Left colon (tissue), 2 donors: ENCODE measurements around the gene FKBP1B. TPM values are rescaled to one million over a fixed set of nuclear protein-coding genes. Genes with fewer than 3 reads are reported as not detected.
A peak's percentile ranks its signal among the peaks of the same experiment; 100 is the strongest.
"Not testable (repeated sequence)": the region's sequence is repeated elsewhere in the genome, so short reads cannot be mapped to it uniquely, and the experiment has no call there.

Experiments
- ATAC-seq: fragments of 200-7000 bp; cut with Tn5 transposase; one replicate; pipeline ENCODE4 v1.9.1; 2020; ENCODE audit warnings: mild to moderate bottlenecking, moderate library complexity
- DNase-seq, 2 donors: peaks; one replicate each; pipeline ENCODE4 v3.0.0-alpha.2; 2020
- intact Hi-C, 2 donors: fragments of 100-400 bp; cut with DNase I in 1 of 2; cut with micrococcal nuclease in 1 of 2; formaldehyde crosslinking; loops; one replicate each; pipeline versions ENCODE4 v1.11.2 to v1.14.0; 2022; cut with DNase I, micrococcal nuclease
- total RNA-seq, 2 donors: library from RNA; stranded (reverse); fragmentation: NEBNext Ultra II Directional; extraction: Animal tissue kit (Norgen Biotek cat#: 25700); gene quantifications; one replicate each; pipeline ENCODE4 v1.2.1, GENCODE V29; 2021
- donor health status: DM: no; HTN: no; CAD: no.
- donor health status: DM: yes; HTN: yes; CAD: no.

Gene FKBP1B
- total RNA-seq, 2 donors from 2014 or later = 16.5 to 22.3 TPM

DNA sequence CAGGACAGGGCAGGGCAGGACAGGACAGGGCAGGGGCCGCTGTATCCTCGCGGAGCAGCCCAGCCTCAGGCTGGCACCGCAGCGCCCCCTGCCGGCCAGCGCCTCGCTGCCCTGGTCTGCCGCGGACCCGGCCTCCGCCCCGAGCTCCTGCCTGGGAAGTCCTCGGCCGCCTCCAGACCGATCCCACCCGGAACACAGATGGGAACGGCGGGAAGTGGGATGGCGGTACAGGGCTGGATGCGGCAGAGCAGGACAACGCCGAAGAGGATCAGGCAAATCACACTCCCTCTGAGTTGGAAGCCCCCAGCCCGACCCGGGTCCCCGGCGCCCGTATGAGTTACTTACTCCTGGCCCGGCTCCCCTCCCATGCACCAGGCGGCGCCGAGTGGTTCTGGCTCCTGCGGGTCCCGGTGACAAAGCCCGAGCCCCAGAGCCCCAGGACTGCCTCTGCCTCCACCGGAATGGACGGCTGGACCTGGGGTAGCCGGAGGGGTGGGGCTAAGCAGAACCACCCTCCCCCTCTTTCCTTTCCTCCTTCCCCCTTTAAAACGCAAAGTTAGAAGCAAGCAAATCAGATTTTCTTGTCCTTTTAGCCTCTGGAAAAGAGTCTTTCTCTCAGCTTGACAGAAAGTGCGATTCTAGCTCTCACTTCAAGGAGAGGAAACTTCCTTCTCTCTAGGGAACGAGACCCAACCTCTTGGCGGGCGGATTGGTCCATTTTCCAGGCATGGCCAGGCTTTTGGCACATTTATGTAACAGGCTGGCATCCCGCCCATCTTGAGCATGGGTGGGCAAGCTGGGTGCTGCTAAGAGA lies 35.1 kb downstream of the FKBP1B start, which contains the start of gene TP53I3:
TP53I3 (minus strand) TSS at position 449 of the 814 bp plus-strand sequence. CDS start 508 bp downstream, outside the sequence.
- DNase-seq (peak; percentile 89 to 91), ATAC-seq (peak; percentile 75)
- intact Hi-C loops = loop anchor here in 1 of 2 donors (10.0 kb wide), 2 partner anchors 160 to 260 kb away; partner anchors contain the start of gene ATAD2B

DNA sequence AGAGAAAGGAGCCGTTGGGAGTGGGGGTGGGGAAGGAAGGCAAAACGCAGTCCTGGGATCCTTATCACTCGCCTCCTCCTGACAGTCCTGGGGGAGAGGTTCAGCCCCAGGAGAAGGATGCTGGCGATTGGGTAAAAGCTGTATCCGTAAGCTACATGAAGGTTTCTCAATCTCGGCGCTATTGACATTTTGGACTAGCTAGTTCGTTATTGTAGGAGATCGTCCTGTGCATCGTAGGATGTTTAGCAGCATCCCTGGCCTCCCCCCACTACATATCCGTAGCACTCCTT lies 35.6 kb downstream of the FKBP1B start:
- ATAC-seq (no peak), DNase-seq (no peak)
- intact Hi-C loops = loop anchor here in 1 of 2 donors (10.0 kb wide), 2 partner anchors 160 to 260 kb away; partner anchors contain the start of gene ATAD2B

DNA sequence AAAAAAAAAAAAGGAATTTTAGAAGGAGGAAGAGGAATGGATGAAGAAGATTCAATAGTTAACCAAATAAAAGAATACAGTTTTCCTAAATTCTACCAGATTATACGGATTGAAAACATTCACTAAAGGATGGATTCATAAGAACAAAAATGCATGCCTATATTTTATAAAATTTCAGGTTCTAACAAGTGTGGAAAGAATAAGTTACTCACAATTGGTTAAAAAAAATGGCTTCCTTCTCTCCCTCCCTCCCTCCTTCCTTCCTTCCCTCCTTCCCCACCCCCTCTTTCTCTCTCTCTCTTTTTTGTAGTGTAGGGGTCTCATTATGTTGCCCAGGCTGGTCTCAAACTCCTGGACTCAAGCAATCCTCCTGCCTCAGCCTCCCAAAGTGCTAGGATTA lies 36.7 kb downstream of the FKBP1B start:
- DNase-seq = no peak

DNA sequence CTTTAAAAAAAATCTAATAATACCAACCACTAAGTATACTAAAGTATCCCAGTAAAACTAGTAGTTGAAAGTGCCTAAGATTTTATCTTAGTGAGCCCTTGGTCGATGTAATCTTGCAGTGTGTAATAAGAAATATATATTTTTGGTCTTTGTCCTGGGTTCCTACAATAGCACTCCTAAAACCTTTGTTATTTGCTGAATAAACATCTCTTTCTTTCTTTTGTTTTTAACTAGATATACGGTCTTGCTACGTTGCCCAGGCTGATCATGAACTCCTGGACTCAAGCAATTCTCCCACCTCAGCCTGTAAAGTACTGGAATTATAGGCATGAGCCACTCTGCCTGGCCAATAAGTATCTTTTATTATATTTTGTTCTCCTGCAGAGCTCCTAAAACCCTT lies 37.5 kb downstream of the FKBP1B start:
- DNase-seq (no peak), ATAC-seq (no peak)
- intact Hi-C loops = loop anchor here in 1 of 2 donors (10.0 kb wide), 2 partner anchors 162 to 262 kb away; partner anchors contain the start of gene ATAD2B

More for the DNA sequence above, 36.7 kb downstream of the FKBP1B start:
- ATAC-seq = no peak
- intact Hi-C loops = loop anchor here in 1 of 2 donors (10.0 kb wide), 2 partner anchors 161 to 261 kb away; partner anchors contain the start of gene ATAD2B

DNA sequence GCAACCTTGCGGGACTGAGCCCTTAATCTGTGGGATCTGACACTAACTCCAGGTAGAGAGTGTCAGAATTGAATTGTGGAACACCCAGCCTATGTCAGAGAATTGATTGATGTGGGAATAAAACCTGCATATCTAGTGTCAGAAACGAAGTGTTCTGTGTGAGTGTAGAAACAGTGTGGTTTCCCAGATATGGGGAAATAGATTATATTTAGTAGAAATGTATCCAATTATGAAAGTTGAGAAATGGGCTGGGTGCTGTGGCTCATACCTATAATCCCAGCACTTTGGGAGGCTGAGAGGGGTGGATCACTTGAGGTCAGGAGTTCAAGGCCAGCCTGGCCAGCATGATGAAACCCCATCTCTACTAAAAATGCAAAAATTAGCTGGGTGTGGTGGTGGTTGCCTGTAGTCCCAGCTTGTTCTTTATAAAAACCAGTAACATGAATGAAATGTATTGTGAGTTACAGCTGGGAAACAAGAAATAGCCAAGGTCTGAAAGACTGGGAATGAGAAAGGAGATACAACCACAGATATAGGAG lies 39.3 kb downstream of the FKBP1B start:
- intact Hi-C loops = loop anchor here in 1 of 2 donors (10.0 kb wide), 2 partner anchors 164 to 264 kb away; partner anchors contain the start of gene ATAD2B
- no peak for DNase-seq
- no peak for ATAC-seq

DNA sequence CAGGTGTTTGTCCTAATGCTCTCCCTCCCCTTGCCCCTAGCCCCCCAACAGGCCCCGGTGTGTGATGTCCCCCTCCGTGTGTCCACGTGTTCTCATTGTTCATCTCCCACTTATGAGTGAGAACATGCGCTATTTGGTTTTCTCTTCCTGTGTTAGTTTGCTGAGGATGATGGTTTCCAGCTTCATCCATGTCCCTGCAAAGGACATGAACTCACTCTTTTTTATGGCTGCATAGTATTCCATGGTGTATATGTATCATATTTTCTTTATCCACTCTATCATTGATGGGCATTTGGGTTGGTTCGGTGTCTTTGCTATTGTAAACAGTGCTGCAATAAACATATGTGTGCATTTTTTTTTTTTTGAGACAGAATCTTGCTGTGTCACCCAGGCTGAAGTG lies 43.7 kb downstream of the FKBP1B start:
- ATAC-seq, intact Hi-C loops, DNase-seq: not testable (repeated sequence)

DNA sequence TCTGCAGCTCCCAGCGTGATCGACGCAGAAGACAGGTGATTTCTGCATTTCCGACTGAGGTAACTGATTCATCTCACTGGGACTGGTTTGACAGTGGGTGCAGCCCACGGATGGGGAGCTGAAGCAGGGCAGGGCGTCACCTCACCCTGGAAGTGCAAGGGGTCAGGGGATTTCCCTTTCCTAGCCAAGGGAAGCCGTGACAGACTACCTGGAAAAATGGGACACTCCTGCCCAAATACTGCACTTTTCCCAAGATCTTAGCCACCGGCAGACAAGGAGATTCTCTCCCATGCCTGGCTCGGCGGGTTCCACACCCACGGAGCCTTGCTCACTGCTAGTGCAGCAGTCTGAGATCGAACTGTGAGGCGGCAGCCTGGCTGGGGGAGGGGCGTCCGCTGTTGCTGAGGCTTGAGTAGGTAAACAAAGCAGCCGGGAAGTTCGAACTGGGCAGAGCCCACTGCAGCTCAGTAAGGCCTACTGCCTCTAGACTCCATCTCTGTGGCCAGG lies 45.7 kb downstream of the FKBP1B start:
- DNase-seq, ATAC-seq, intact Hi-C loops: not testable (repeated sequence)

DNA sequence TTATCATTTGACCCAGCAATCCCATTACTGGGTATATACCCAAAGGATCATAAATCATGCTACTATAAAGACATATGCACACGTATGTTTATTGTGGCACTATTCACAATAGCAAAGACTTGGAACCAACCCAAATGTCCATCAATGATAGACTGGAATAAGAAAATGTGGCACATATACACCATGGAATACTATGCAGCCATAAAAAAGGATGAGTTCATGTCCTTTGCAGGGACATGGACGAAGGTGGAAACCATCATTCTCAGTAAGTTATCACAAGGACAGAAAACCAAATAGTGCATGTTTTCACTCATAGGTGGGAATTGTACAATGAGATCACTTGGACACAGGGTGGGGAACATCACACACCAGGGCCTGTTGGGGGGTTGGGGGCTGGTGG lies 51.2 kb downstream of the FKBP1B start:
- DNase-seq, intact Hi-C loops, ATAC-seq: not testable (repeated sequence)

DNA sequence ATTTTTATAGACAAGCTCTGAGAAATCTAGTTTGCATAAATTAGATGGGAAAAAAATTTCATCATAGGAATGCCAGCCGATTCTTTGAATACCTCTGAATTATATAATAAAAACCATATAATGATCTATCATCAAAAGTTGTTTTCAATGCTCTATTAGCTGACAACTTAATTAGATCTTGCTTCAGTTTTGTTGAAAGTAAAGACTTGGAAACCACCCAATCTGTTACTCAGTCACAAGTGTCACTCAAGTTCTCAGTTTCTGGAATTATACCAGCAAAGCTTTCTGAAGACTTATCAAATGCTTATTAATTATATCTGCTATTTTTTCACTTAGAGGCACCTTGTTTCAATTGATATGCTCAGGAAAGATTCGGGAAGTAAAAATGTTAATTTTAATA lies 52.5 kb downstream of the FKBP1B start:
- DNase-seq (no peak), ATAC-seq (no peak)
- intact Hi-C loops = no loop called here

DNA sequence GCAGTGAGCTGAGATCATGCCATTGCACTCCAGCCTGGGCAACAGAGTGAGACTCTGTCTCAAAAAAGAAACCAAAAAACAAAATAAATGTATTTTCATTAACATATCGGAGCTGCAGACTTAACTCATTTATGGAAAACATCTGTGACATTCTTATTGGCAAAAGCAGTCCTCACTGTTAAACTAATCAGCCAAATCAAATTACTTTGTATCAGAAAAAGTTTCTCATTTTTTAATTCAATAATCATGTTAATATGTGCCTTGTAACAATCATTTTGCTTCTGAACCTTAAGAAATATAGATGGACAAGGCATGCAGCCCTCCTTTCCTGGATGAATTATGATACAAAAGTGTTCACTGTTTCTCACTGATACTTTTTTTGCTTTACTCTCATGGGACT lies 53.1 kb downstream of the FKBP1B start:
- intact Hi-C loops = no loop called here
- ATAC-seq = no peak
- no peak for DNase-seq

DNA sequence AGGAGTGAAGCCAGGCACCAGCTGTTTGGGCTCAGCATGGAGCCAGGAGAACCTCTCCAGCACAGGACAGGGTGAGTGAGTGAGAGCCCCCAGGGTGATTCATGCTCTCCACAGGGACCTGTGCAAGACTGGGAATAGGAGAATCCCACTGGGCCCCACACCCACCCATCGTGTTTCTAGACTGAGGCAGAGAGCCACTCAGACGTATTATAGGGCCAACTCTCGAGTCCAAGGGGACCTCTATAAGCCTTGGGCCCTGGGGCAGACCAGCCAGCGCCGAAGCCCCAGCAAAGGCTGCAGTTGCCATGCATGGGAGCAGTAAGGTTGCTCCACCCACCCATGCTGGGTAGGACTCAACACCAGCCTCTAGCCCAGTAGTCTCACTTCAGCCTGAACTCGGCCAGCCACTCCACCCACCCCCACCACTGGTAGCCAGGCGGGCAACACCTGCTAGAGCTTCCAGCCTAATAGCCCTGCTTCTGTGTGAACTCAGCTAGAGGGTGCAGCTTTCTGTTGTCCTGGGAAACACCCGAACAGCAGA lies 54.6 kb downstream of the FKBP1B start:
- ATAC-seq = no peak
- DNase-seq = no peak
- intact Hi-C loops = no loop called here

DNA sequence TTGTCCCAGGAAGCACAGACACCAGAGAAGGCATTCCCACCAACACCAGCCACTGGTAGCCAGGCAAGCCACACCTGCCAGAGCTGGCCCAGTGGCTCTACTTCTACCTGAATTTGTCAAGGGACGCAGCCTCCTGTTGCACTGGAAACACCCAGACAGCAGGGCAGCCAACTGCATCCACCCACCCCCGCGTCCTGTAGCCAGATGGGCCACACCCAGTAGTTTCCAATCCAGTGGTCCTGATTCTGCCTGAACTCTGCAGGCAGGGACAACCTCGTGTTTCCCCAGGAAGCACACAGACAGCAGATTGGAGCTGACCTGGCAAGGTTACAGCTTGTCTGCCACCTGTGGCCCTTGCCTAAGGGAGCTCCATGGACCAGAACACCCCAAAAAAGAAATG lies 55.4 kb downstream of the FKBP1B start:
- ATAC-seq (no peak), DNase-seq (no peak)
- intact Hi-C loops = no loop called here

DNA sequence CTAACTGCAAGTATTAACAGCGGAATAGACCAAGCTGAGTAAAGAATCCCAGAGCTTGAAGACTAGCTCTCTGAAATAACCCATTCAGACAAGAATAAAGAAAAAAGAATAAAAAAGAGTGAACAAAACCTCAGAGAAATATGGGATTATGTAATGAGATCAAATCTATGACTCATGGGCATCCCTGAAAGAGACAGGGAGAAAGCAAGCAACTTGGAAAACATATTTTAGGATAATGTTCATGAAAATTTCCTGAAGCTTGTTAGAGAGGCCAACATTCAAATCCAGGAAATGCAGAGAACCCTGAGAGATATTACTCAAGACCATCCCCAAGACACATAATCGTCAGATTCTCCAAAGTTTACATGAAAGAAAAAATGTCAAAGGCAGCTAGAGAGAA lies 56.3 kb downstream of the FKBP1B start:
- intact Hi-C loops = no loop called here
- no peak for ATAC-seq
- DNase-seq = no peak

DNA sequence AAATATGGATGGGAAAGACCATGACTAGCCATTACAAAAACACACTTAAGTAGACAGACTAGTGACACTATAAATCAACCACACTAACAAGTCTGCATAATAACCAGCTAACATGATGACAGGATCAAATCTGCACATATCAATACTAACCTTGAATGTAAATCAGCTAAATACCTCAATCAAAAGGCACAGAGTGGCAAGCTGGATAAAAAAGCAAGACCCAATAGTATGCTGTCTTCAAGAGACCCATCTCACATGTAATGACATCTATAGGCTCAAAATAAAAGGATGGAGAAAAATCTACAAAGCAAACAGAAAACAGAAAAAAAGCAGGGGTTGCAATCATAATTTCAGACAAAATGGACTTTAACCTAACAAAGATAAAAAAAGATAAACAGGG lies 57.2 kb downstream of the FKBP1B start:
- intact Hi-C loops = no loop called here
- DNase-seq = no peak
- no peak for ATAC-seq

DNA sequence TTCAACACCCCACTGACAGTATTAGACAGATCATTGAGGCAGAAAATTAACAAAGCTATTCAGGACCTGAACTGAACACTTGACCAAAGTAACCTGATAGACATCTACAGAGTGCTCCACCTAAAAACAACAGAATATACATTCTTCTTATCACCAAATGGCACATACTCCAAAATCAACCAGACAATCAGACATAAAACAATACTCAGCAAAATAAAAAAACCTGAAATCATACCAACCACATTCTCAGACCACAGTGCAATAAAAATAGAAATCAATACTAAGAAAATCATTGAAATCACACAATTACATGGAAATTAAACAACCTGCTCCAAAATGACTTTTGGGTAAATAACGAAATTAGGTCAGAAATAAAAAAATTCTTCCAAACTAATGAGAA lies 57.8 kb downstream of the FKBP1B start:
- ATAC-seq (no peak), DNase-seq (no peak)
- intact Hi-C loops = no loop called here

DNA sequence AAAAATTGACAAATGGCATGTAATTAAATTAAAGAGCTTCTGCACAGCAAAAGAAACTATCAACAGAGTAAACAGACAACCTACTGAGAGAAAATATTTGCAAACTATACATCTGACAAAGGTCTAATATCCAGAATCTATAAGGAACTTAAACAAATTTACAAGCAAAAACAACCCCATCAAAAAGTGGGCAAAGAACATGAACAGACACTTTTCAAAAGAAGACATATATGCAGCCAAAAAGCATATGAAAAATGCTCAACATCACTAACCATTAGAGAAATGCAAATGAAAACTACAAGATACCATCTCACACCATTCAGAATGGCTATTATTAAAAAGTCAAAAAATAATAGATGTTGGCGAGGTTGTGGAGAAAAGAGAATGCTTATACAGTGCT lies 59.9 kb downstream of the FKBP1B start:
- ATAC-seq, DNase-seq, intact Hi-C loops: not testable (repeated sequence)

DNA sequence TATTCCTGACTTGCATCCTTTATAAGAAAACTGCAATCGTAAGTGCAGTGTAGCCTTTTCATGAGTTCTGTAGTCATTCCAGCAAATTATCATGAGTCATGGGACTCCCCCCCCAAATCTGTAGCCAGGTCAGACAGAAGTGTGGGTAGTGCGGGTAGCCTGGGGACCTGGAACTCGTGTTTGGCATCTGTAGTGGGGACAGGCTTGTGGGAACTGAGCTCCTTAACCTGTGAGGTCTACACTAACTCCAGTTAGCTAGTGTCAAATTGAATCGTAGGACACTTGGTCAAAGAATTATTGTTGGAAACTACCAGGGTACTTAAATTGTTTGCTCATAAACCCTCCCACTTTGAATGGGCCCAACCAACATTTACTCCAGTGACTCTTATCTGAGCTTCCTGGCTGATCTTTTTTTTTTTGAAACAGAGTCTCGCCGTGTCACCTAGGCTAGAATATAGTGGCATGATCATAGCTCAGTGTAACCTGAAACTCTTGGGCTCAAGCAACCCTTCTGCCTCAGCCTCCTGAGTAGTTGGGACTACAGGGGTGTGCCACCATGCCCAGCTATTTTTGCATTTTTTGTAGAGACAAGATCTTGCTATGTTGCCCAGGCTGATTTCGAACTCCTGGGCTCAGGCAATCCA lies 61.2 kb downstream of the FKBP1B start:
- DNase-seq (no peak), ATAC-seq (no peak)
- intact Hi-C loops = no loop called here

DNA sequence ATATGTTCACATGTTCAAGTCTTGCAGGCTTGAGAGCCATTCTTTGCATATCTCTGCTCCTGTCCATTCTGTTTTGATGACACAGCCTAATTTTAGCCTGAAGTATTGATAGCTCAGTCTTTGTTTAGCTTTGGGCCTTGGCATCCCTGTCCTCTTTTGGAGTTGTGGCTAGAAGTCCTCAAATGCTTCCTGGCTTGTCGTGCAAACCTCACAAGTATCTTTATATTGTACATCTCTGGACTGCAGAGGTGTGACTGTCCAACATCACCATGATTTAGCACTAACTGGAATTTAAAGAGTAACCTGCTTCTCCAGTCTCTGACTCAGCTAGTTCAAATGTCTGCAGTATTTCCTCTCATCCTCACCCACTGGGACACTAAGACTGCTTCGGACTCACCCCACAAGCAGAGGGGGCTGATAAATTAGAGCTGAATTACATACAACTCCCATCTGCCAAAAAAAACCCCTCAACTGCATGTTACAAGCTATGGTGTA lies 61.9 kb downstream of the FKBP1B start:
- no peak for ATAC-seq
- intact Hi-C loops = no loop called here
- DNase-seq = no peak
